Trophoblast cell (in vitro differentiated cells and primary cell): ENCODE measurements around the gene AIM2.
A peak's percentile ranks its signal among the peaks of the same experiment; 100 is the strongest.

Experiments used
- DNase-seq, 2 donors: peaks; one replicate each; pipeline ENCODE4 v3.0.0-alpha.2; 2016
- H2AFZ ChIP-seq: 2 replicates; pipeline ENCODE4 v1.6.1; 2013; ENCODE audit warnings: low read length, moderate library complexity, mild to moderate bottlenecking; ENCODE audit not compliant: insufficient read depth, poor library complexity
- H2AK5ac ChIP-seq: 2 replicates; pipeline ENCODE4 v1.6.1; 2013; ENCODE audit warnings: mild to moderate bottlenecking, low read length
- H2BK120ac ChIP-seq: 2 replicates; pipeline ENCODE4 v1.6.1; 2013; ENCODE audit warnings: low read length, mild to moderate bottlenecking, moderate library complexity; ENCODE audit not compliant: insufficient read depth, poor library complexity
- H2BK12ac ChIP-seq: 2 replicates; pipeline ENCODE4 v1.6.1; 2013; ENCODE audit warnings: mild to moderate bottlenecking, low read length, moderate library complexity
- H2BK5ac ChIP-seq: 2 replicates; pipeline ENCODE4 v1.6.1; 2013; ENCODE audit warnings: low read length, low read depth, moderate library complexity, mild to moderate bottlenecking; ENCODE audit not compliant: poor library complexity
- H3K14ac ChIP-seq: 2 replicates; pipeline ENCODE4 v1.6.1; 2013; ENCODE audit warnings: mild to moderate bottlenecking, low read length
- H3K18ac ChIP-seq: 2 replicates; pipeline ENCODE4 v1.6.1; 2013; ENCODE audit warnings: mild to moderate bottlenecking, low read length
- H3K23ac ChIP-seq: 2 replicates; pipeline ENCODE4 v1.6.1; 2013; ENCODE audit warnings: low read length
- H3K27ac ChIP-seq: 2 replicates; pipeline ENCODE4 v1.5.1; 2013; ENCODE audit warnings: low read depth, mild to moderate bottlenecking, inconsistent platforms, low read length, moderate library complexity
- H3K27me3 ChIP-seq: 2 replicates; pipeline ENCODE4 v1.6.1; 2013; ENCODE audit warnings: inconsistent platforms, mild to moderate bottlenecking, low read length, moderate library complexity; ENCODE audit not compliant: insufficient read depth
- H3K36me3 ChIP-seq, 2 experiments: 1 replicate in 1 of 2; 2 replicates in 1 of 2; pipeline ENCODE4 v1.6.1; 2013; ENCODE audit warnings: low read length in 2 of 2, mild to moderate bottlenecking in 2 of 2, moderate library complexity in 1 of 2; ENCODE audit not compliant: insufficient read depth in 2 of 2, control insufficient read depth in 1 of 2
- H3K4ac ChIP-seq: 2 replicates; pipeline ENCODE4 v1.6.1; 2013; ENCODE audit warnings: low read depth, mild to moderate bottlenecking, low read length, moderate library complexity
- H3K4me1 ChIP-seq, 2 experiments: 1 replicate in 1 of 2; 2 replicates in 1 of 2; pipeline ENCODE4 v1.6.1; 2013; ENCODE audit warnings: low read length in 2 of 2, mild to moderate bottlenecking in 2 of 2, moderate library complexity in 1 of 2; ENCODE audit not compliant: insufficient read depth in 2 of 2, control insufficient read depth in 1 of 2
- H3K4me2 ChIP-seq: 2 replicates; pipeline ENCODE4 v1.6.1; 2013; ENCODE audit warnings: inconsistent platforms, mild to moderate bottlenecking, low read length, moderate library complexity
- H3K4me3 ChIP-seq: 2 replicates; pipeline ENCODE4 v1.5.1; 2013; ENCODE audit warnings: mild to moderate bottlenecking, low read depth, low read length, inconsistent platforms
- H3K79me1 ChIP-seq: one replicate; pipeline ENCODE4 v1.6.1; 2013; ENCODE audit warnings: low read length
- H3K79me2 ChIP-seq: 2 replicates; pipeline ENCODE4 v1.6.1; 2013; ENCODE audit warnings: low read length, mild to moderate bottlenecking; ENCODE audit not compliant: control insufficient read depth, insufficient read depth, poor library complexity
- H3K9ac ChIP-seq: 2 replicates; pipeline ENCODE4 v1.6.1; 2013; ENCODE audit warnings: mild to moderate bottlenecking, low read length
- H3K9me3 ChIP-seq: 2 replicates; pipeline ENCODE4 v1.6.1; 2013; ENCODE audit warnings: low read depth, mild to moderate bottlenecking, control low read depth, inconsistent platforms, low read length; ENCODE audit not compliant: insufficient read depth
- H4K12ac ChIP-seq: 2 replicates; pipeline ENCODE4 v1.6.1; 2013; ENCODE audit warnings: low read depth, mild to moderate bottlenecking, low read length, moderate library complexity
- H4K8ac ChIP-seq: 2 replicates; pipeline ENCODE4 v1.6.1; 2013; ENCODE audit warnings: low read depth, mild to moderate bottlenecking, low read length, moderate library complexity
- H4K91ac ChIP-seq: one replicate; pipeline ENCODE4 v1.6.1; 2013; ENCODE audit warnings: low read depth, mild to moderate bottlenecking, low read length, moderate library complexity
- WGBS: extraction: QIAGEN DNeasy Blood & Tissue Kit; methylation state at CpG from one replicate; pipeline ENCODE4 v1.1.7; 2013; ENCODE audit warnings: missing lambda C conversion rate; ENCODE audit not compliant: insufficient read length, insufficient coverage; ENCODE audit errors: extremely low coverage; 5-methylcytosine and 5-hydroxymethylcytosine counted together

Gene AIM2

GRCh38 chr1:159079525-159079924 lies 3.0 kb upstream of the AIM2 start:
- Histone ChIP-seq H2BK120ac (no peak overlapping the region), H2BK5ac (no peak overlapping the region), H3K79me1 (no peaks in the 10 kb centered on the region), H3K18ac (no peak overlapping the region), H3K9ac (no peak overlapping the region), H3K4me3 (no peak overlapping the region), H3K14ac (no peak overlapping the region), H4K91ac (no peak overlapping the region), H2AFZ (no peak overlapping the region), H3K4me1 (peaks cover 0 to 3% of the 10 kb centered on the region in 2 experiments), H3K9me3 (no peaks in the 10 kb centered on the region), H3K4ac (no peak overlapping the region), H3K79me2 (no peaks in the 10 kb centered on the region), H3K36me3 (no peaks in the 10 kb centered on the region), H3K27ac (no peak overlapping the region), H3K27me3 (no peaks in the 10 kb centered on the region), H2BK12ac (no peak overlapping the region), H4K8ac (no peak overlapping the region), H2AK5ac (no peak overlapping the region), H3K23ac (no peak overlapping the region), H4K12ac (no peak overlapping the region), H3K4me2 (no peak overlapping the region)
- no CpG with 5 or more reads among the region's 1 CpG for WGBS
- DNase-seq = no peak

- Histone ChIP-seq H4K8ac (no peak overlapping the region), H2AFZ (no peak overlapping the region), H2BK120ac (no peak overlapping the region), H3K4me2 (no peak overlapping the region), H3K18ac (no peak overlapping the region), H3K9ac (no peak overlapping the region), H3K27me3 (no peaks in the 10 kb centered on the region), H3K79me1 (no peaks in the 10 kb centered on the region), H4K91ac (no peak overlapping the region), H3K14ac (no peak overlapping the region), H3K9me3 (no peaks in the 10 kb centered on the region), H3K79me2 (no peaks in the 10 kb centered on the region), H2BK5ac (no peak overlapping the region), H3K36me3 (no peaks in the 10 kb centered on the region), H3K4me3 (no peak overlapping the region), H2BK12ac (no peak overlapping the region), H2AK5ac (no peak overlapping the region), H3K27ac (no peak overlapping the region), H3K23ac (no peak overlapping the region), H3K4ac (no peak overlapping the region), H3K4me1 (peaks cover 0 to 3% of the 10 kb centered on the region in 2 experiments), H4K12ac (no peak overlapping the region)
- peak; percentile 30 to 35 for DNase-seq
- WGBS = no CpG with 5 or more reads among the region's 12 CpGs
Measured at GRCh38 chr1:159077120-159077961, 775 bp upstream of the AIM2 start.

GRCh38 chr1:159071970-159072582 lies 4.5 kb downstream of the AIM2 start:
- H3K27me3 ChIP-seq = no peaks in the 10 kb centered on the region
- H3K9ac ChIP-seq = no peak overlapping the region
- no peaks in the 10 kb centered on the region for H3K9me3 ChIP-seq
- H3K14ac ChIP-seq = no peak overlapping the region
- H3K79me2 ChIP-seq = no peaks in the 10 kb centered on the region
- peak in 1 of 2 donors; percentile 81 for DNase-seq
- H4K12ac ChIP-seq = no peak overlapping the region
- no peak overlapping the region for H2AK5ac ChIP-seq
- H3K4me2 ChIP-seq = no peak overlapping the region
- no peaks in the 10 kb centered on the region for H3K36me3 ChIP-seq
- no peak overlapping the region for H3K18ac ChIP-seq
- no peak overlapping the region for H2BK5ac ChIP-seq
- H4K91ac ChIP-seq = no peak overlapping the region
- H3K27ac ChIP-seq = no peak overlapping the region
- no peak overlapping the region for H3K4ac ChIP-seq
- H3K23ac ChIP-seq = no peak overlapping the region
- no peaks in the 10 kb centered on the region for H3K79me1 ChIP-seq
- H3K4me3 ChIP-seq = no peak overlapping the region
- H4K8ac ChIP-seq = no peak overlapping the region
- H2AFZ ChIP-seq = no peak overlapping the region
- no peak overlapping the region for H2BK120ac ChIP-seq
- peaks cover 0 to 3% of the 10 kb centered on the region in 2 experiments for H3K4me1 ChIP-seq
- H2BK12ac ChIP-seq = no peak overlapping the region

- H3K4me3 ChIP-seq = no peak overlapping the region
- no CpG with 5 or more reads among the region's 2 CpGs for WGBS
- no peak overlapping the region for H3K27ac ChIP-seq
- H2AK5ac ChIP-seq = no peak overlapping the region
- H3K27me3 ChIP-seq = no peaks in the 10 kb centered on the region
- no peaks in the 10 kb centered on the region for H3K9me3 ChIP-seq
- H3K79me2 ChIP-seq = no peaks in the 10 kb centered on the region
- H3K9ac ChIP-seq = no peak overlapping the region
- no peak overlapping the region for H2BK120ac ChIP-seq
- no peak overlapping the region for H2AFZ ChIP-seq
- H2BK12ac ChIP-seq = no peak overlapping the region
- no peak overlapping the region for H2BK5ac ChIP-seq
- no peaks in the 10 kb centered on the region for H3K4me1 ChIP-seq
- DNase-seq = peak; percentile 24 to 38
- no peaks in the 10 kb centered on the region for H3K79me1 ChIP-seq
- no peak overlapping the region for H3K23ac ChIP-seq
- H4K12ac ChIP-seq = no peak overlapping the region
- H3K4me2 ChIP-seq = no peak overlapping the region
- H3K18ac ChIP-seq = no peak overlapping the region
- no peak overlapping the region for H3K4ac ChIP-seq
- H4K91ac ChIP-seq = no peak overlapping the region
- no peak overlapping the region for H3K14ac ChIP-seq
- H4K8ac ChIP-seq = no peak overlapping the region
- no peaks in the 10 kb centered on the region for H3K36me3 ChIP-seq
Measured at GRCh38 chr1:159068886-159069285, 7.7 kb downstream of the AIM2 start.
